ENCODE data around the gene ZNF579. TPM values are rescaled to one million over a fixed set of nuclear protein-coding genes. Genes with fewer than 3 reads are reported as not detected.
"Not testable (repeated sequence)": the region's sequence is repeated elsewhere in the genome, so short reads cannot be mapped to it uniquely, and the experiment has no call there.

Gene ZNF579
- total RNA-seq, 1 donor from 2014 or later: 15.7 TPM

DNA sequence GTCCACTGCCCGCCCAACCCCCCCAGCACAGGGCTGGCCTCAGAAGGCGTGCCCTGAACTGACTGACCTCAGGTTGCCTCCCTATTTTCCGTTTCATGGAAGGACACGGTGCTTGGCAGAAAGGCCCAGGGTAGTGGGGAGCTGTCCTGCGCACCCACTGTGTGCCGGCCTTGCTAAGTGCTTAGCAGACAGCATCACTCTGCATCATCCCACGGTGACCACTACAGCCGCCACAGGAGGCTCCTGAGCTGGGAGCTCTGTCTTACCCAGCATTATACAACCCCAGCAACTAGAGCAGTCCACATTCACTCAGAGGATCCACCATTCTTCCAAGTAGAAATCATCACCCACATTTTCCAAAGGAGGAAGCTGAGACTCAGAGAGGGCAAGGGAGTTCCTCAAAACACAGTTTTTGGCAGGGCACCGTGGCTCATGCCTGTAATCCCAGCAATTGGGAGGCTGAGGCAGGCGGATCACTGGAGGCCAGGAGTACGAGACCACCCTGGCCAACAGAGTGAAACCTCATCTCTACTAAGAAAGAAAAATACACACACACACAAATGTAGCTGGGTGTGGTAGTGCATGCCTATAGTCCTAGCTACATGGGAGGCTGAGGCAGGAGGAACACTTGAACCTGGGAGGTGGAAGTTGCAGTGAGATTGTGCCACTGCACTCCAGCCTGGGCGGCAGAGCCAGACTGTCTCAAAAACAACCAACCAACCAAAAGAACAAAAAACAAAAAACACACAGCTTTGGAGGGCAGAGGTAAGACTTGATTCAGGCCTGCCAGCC is 45.3 kb downstream of the ZNF579 start:
- no peak for DNase-seq
- Histone ChIP-seq H3K36me3 (no peaks in the 10 kb centered on the region), H3K27me3 (no peaks in the 10 kb centered on the region), H3K9me3 (no peaks in the 10 kb centered on the region), H3K4me3 (no peak overlapping the region), H3K27ac (no peak overlapping the region), H3K4me1 (no peaks in the 10 kb centered on the region)
- intact Hi-C loops (cut with DNase I): no loop called here
- TF ChIP-seq, protein P1, sequence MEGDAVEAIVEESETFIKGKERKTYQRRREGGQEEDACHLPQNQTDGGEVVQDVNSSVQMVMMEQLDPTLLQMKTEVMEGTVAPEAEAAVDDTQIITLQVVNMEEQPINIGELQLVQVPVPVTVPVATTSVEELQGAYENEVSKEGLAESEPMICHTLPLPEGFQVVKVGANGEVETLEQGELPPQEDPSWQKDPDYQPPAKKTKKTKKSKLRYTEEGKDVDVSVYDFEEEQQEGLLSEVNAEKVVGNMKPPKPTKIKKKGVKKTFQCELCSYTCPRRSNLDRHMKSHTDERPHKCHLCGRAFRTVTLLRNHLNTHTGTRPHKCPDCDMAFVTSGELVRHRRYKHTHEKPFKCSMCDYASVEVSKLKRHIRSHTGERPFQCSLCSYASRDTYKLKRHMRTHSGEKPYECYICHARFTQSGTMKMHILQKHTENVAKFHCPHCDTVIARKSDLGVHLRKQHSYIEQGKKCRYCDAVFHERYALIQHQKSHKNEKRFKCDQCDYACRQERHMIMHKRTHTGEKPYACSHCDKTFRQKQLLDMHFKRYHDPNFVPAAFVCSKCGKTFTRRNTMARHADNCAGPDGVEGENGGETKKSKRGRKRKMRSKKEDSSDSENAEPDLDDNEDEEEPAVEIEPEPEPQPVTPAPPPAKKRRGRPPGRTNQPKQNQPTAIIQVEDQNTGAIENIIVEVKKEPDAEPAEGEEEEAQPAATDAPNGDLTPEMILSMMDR (IDR thresholded peaks at IDR 0.05): no peak
- peak; percentile 41 for ATAC-seq

GRCh38 chr19:55534280-55534679 is 46.4 kb downstream of the ZNF579 start:
- H3K4me1 ChIP-seq; intact Hi-C loops (cut with DNase I); DNase-seq; H3K4me3 ChIP-seq; H3K27me3 ChIP-seq; ATAC-seq; H3K9me3 ChIP-seq; H3K36me3 ChIP-seq; H3K27ac ChIP-seq: not testable (repeated sequence)

DNA sequence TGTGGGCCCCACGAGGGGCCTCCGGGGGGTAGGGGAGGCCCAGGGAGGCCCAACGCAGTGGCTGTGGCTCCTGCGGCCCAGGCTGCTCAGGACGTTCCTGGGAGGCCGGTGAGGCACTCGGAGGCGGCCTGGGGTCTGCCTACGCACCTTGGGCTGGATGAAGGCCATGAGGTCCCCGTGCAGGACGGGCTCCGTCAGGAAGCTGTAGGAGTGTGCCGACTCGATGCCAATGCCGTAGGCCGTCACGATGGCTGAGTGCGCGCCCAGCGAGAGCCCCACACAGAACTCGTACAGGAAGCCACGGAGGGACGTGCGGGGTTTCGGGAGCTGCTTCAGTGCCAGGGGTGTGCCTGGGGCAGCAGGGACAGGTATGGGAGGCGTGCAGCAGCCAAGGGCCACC is 49.7 kb downstream of the ZNF579 start:
- no peak overlapping the region for H3K27ac ChIP-seq
- peaks cover 3% of the 10 kb centered on the region for H3K4me1 ChIP-seq
- TF ChIP-seq, protein P1 (IDR thresholded peaks at IDR 0.05): no peak
- no peaks in the 10 kb centered on the region for H3K27me3 ChIP-seq
- DNase-seq: no peak
- intact Hi-C loops (cut with DNase I): no loop called here
- H3K4me3 ChIP-seq: no peak overlapping the region
- no peak for ATAC-seq
- H3K36me3 ChIP-seq: no peaks in the 10 kb centered on the region
- H3K9me3 ChIP-seq: no peaks in the 10 kb centered on the region

- H3K4me1 ChIP-seq: peaks cover 3% of the 10 kb centered on the region
- no peaks in the 10 kb centered on the region for H3K27me3 ChIP-seq
- no peaks in the 10 kb centered on the region for H3K9me3 ChIP-seq
- DNase-seq: no peak
- no peak overlapping the region for H3K4me3 ChIP-seq
- H3K36me3 ChIP-seq: no peaks in the 10 kb centered on the region
- H3K27ac ChIP-seq: no peak overlapping the region
- TF ChIP-seq, protein P1 (IDR thresholded peaks at IDR 0.05): no peak
- intact Hi-C loops (cut with DNase I): no loop called here
- no peak for ATAC-seq
These were observed 50.9 kb downstream of the ZNF579 start for GRCh38 chr19:55529636-55530234.

- no peak for DNase-seq
- TF ChIP-seq, protein P1 (IDR thresholded peaks at IDR 0.05): no peak
- Histone ChIP-seq H3K27me3 (no peaks in the 10 kb centered on the region), H3K4me3 (no peak overlapping the region), H3K9me3 (no peaks in the 10 kb centered on the region), H3K4me1 (peaks cover 3% of the 10 kb centered on the region), H3K27ac (no peak overlapping the region), H3K36me3 (no peaks in the 10 kb centered on the region)
- intact Hi-C loops (cut with DNase I): no loop called here
- no peak for ATAC-seq
These were observed 52.4 kb downstream of the ZNF579 start for GRCh38 chr19:55528030-55528803.

Measured in upper lobe of right lung (tissue), 1 donor.